ENCODE results near the gene TIMM13. TPM values are rescaled to one million over a fixed set of nuclear protein-coding genes. Genes with fewer than 3 reads are reported as not detected.
A peak's percentile ranks its signal among the peaks of the same experiment; 100 is the strongest.
"Not testable (repeated sequence)": the region's sequence is repeated elsewhere in the genome, so short reads cannot be mapped to it uniquely, and the experiment has no call there.

The TIMM13 gene
- total RNA-seq, 1 donor from 2014 or later: 22.3 TPM

DNA sequence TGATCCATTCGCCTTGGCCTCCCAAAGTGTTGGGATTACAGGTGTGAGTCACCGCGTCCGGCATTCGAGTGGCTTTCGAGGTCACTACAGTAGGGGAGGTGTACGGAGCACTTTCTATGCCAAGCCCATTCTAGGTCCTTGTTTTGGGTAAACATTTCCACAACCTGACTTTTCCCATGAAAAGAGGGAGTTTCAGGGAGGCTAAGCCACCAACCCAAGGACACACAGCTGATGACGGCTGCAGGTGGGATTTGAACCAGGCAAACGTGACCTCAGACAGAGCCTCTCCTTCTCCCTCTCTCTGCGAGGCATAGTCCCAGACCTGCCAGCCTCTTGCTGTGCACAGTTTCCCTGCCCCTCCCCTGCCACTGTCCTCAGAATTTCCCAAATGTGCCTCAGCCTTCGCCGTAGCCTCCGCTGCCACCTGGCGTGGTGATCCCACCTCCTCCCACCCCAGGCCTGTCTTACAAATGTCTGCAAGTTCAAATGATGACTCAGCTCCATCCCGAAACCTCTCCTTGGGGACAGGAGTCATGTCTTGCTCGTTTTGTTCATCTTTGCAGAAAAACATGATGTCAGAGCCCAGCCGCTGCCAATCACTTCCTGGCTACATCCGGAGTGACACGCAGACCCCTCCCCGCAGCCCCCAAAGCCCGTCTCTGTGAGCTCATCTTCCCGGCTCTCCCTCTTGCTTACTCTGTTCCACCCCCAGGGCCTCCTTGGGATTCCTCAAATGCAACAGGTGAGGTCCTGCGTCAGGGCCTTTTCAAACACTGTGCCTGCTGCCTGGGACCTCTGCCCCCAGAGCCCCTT is 41.9 kb upstream of the TIMM13 start:
- H3K36me3 Mint-ChIP-seq: no peaks in the 10 kb centered on the region
- Histone ChIP-seq H3K4me1 (no peaks in the 10 kb centered on the region), H3K4me3 (no peak overlapping the region), H3K79me2 (ENCODE audit: low read depth) (no peaks in the 10 kb centered on the region), H3K27me3 (no peaks in the 10 kb centered on the region), H3F3A (ENCODE audit: low read depth) (no peaks in the 10 kb centered on the region), H3K27ac (no peak overlapping the region), H3K36me3 (no peaks in the 10 kb centered on the region), H3K9ac (no peak overlapping the region), H2AFZ (replicated peaks) (no peak overlapping the region), H4K20me1 (ENCODE audit: low read depth) (no peaks in the 10 kb centered on the region), H3K4me2 (no peak overlapping the region), H3K9me3 (ENCODE audit: low read depth) (no peaks in the 10 kb centered on the region)
- H3K9me3 Mint-ChIP-seq: no peaks in the 10 kb centered on the region
- peaks cover 13% of the 10 kb centered on the region for H3K4me1 Mint-ChIP-seq
- peak overlapping the region; percentile 66 for H3K4me3 Mint-ChIP-seq
- no peak for DNase-seq (ENCODE audit: low spot score)
- no peak for TF ChIP-seq EZH2phosphoT487 (IDR thresholded peaks at IDR 0.05)
- TF ChIP-seq, protein P1, sequence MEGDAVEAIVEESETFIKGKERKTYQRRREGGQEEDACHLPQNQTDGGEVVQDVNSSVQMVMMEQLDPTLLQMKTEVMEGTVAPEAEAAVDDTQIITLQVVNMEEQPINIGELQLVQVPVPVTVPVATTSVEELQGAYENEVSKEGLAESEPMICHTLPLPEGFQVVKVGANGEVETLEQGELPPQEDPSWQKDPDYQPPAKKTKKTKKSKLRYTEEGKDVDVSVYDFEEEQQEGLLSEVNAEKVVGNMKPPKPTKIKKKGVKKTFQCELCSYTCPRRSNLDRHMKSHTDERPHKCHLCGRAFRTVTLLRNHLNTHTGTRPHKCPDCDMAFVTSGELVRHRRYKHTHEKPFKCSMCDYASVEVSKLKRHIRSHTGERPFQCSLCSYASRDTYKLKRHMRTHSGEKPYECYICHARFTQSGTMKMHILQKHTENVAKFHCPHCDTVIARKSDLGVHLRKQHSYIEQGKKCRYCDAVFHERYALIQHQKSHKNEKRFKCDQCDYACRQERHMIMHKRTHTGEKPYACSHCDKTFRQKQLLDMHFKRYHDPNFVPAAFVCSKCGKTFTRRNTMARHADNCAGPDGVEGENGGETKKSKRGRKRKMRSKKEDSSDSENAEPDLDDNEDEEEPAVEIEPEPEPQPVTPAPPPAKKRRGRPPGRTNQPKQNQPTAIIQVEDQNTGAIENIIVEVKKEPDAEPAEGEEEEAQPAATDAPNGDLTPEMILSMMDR (IDR thresholded peaks at IDR 0.05): no peak
- TF ChIP-seq EZH2 (IDR thresholded peaks at IDR 0.05): no peak
- no peak overlapping the region for H3K27ac Mint-ChIP-seq
- H3K27me3 Mint-ChIP-seq (ENCODE audit: insufficient read depth, low read depth): peaks cover 2% of the 10 kb centered on the region

DNA sequence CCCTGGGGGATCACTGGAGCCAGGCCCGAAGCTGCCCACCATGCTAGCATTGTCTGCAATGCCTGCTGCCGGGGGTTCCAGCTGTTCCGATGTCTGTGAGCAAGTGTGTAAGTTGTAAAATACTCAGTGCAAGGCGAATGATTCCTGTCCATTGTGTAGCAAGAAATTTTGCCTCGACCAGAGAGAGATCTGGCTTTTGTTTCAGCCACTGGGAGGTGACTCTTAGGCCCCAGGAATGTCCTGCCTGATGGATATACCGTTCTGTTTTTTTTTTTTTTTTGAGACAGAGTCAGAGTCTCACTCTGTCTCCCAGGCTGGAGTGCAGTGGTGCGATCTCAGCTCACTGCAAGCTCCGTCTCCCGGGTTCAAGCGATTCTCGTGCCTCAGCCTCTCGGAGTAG is 41.2 kb upstream of the TIMM13 start:
- Histone ChIP-seq H2AFZ (replicated peaks) (no peak overlapping the region), H3K4me1 (no peaks in the 10 kb centered on the region), H3K4me2 (no peak overlapping the region), H3K9ac (no peak overlapping the region), H3K4me3 (no peak overlapping the region), H3K27me3 (no peaks in the 10 kb centered on the region), H3K9me3 (ENCODE audit: low read depth) (no peaks in the 10 kb centered on the region), H3F3A (ENCODE audit: low read depth) (peaks cover 1% of the 10 kb centered on the region), H3K79me2 (ENCODE audit: low read depth) (no peaks in the 10 kb centered on the region), H4K20me1 (ENCODE audit: low read depth) (no peaks in the 10 kb centered on the region), H3K36me3 (no peaks in the 10 kb centered on the region), H3K27ac (no peak overlapping the region)
- H3K4me1 Mint-ChIP-seq: peaks cover 13% of the 10 kb centered on the region
- H3K27ac Mint-ChIP-seq: peak overlapping the region; percentile 87
- H3K27me3 Mint-ChIP-seq (ENCODE audit: insufficient read depth, low read depth): peaks cover 2% of the 10 kb centered on the region
- H3K9me3 Mint-ChIP-seq: no peaks in the 10 kb centered on the region
- TF ChIP-seq, protein P1 (IDR thresholded peaks at IDR 0.05): no peak
- TF ChIP-seq EZH2 (IDR thresholded peaks at IDR 0.05): no peak
- TF ChIP-seq EZH2phosphoT487 (IDR thresholded peaks at IDR 0.05): no peak
- H3K4me3 Mint-ChIP-seq: no peak overlapping the region
- no peaks in the 10 kb centered on the region for H3K36me3 Mint-ChIP-seq
- no peak for DNase-seq (ENCODE audit: low spot score)

DNA sequence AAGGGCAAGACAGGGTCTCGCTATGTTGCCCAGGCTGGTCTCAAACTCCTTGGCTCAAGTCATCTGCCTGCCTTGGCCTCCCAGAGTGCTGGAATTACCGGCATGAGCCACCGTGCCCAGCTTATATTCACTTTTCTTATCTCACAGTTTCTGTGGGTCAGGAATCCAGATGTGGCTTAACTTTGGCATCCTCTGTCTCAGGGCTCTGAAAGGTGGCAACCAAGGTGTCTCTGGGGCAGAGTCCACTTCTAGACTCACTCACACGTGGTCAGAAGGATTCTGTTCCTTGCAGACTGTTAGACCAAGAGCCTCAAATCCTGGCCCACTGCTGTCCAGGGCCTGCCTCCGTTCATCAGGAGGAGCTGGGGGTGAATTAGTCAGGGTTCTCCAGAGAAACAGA is 37.0 kb upstream of the TIMM13 start:
- no peak overlapping the region for H3K27ac ChIP-seq

DNA sequence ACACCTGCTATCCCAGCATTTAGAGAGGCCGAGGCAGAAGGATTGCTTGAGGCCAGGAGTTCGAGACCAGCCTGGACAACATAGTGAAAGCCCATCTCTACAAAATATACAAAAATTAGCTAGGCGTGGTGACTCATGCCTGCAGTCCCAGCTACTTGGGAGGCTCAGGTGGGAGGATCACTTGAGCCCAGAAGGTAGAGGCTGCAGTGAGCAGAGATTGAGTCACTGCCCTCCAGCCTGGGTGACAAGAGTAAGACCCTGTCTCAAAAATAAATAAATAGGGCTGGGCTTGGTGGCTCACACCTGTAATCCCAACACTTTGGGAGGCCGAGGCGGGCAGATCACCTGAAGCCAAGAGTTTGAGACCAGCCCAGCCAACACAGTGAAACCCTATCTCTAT is 36.3 kb upstream of the TIMM13 start:
- H3K4me2 ChIP-seq: not testable (repeated sequence)

More for the DNA sequence above, 37.0 kb upstream of the TIMM13 start:
- Histone ChIP-seq H2AFZ (replicated peaks) (no peak overlapping the region), H3K79me2 (ENCODE audit: low read depth) (no peaks in the 10 kb centered on the region), H3K4me1 (no peaks in the 10 kb centered on the region), H3K9ac (no peak overlapping the region), H3F3A (ENCODE audit: low read depth) (peaks cover 10% of the 10 kb centered on the region), H3K4me2 (no peak overlapping the region), H3K4me3 (no peak overlapping the region), H3K27me3 (no peaks in the 10 kb centered on the region), H4K20me1 (ENCODE audit: low read depth) (no peaks in the 10 kb centered on the region), H3K9me3 (ENCODE audit: low read depth) (no peaks in the 10 kb centered on the region), H3K36me3 (no peaks in the 10 kb centered on the region)
- H3K9me3 Mint-ChIP-seq: no peaks in the 10 kb centered on the region
- H3K4me1 Mint-ChIP-seq: peaks cover 19% of the 10 kb centered on the region
- no peak overlapping the region for H3K4me3 Mint-ChIP-seq
- TF ChIP-seq EZH2 (IDR thresholded peaks at IDR 0.05): no peak
- TF ChIP-seq EZH2phosphoT487 (IDR thresholded peaks at IDR 0.05): no peak
- TF ChIP-seq, protein P1 (IDR thresholded peaks at IDR 0.05): no peak
- H3K36me3 Mint-ChIP-seq: no peaks in the 10 kb centered on the region
- DNase-seq (ENCODE audit: low spot score): no peak
- peaks cover 5% of the 10 kb centered on the region for H3K27me3 Mint-ChIP-seq (ENCODE audit: insufficient read depth, low read depth)
- no peak overlapping the region for H3K27ac Mint-ChIP-seq

More for the DNA sequence above, 36.3 kb upstream of the TIMM13 start:
- peaks cover 10% of the 10 kb centered on the region for H3F3A ChIP-seq (ENCODE audit: low read depth)
- H3K27me3 ChIP-seq; H3K27me3 Mint-ChIP-seq (ENCODE audit: insufficient read depth, low read depth); H4K20me1 ChIP-seq (ENCODE audit: low read depth); H3K9ac ChIP-seq; H3K79me2 ChIP-seq (ENCODE audit: low read depth); H3K36me3 ChIP-seq; H3K9me3 ChIP-seq (ENCODE audit: low read depth); H3K4me3 ChIP-seq; H3K27ac ChIP-seq; H3K9me3 Mint-ChIP-seq; H3K4me1 ChIP-seq; H2AFZ ChIP-seq (replicated peaks); DNase-seq (ENCODE audit: low spot score); H3K36me3 Mint-ChIP-seq: not testable (repeated sequence)
- H3K4me1 Mint-ChIP-seq: peaks cover 14% of the 10 kb centered on the region
- peak overlapping the region; percentile 85 for H3K27ac Mint-ChIP-seq
- H3K4me3 Mint-ChIP-seq: peak overlapping the region; percentile 33
